Endothelial cell of umbilical vein (primary cell): ENCODE data around the gene ZNF385B. TPM values are rescaled to one million over a fixed set of nuclear protein-coding genes. Genes with fewer than 3 reads are reported as not detected.

Experiments used
- BruUV-seq: library from RNA; stranded (reverse); fragments of 400-500 nt; replicated peaks from 2 replicates; lab custom pipeline; 2021; lab: Mats Ljungman, UMichigan
- CTCF ChIA-PET: fragments of 300-600, 350-600 bp; sonication (Branson Sonifier 250); formaldehyde crosslinking; loops from one replicate; lab custom pipeline; 2021; ENCODE audit warnings: antibody characterized with exemption, inconsistent platforms; lab: Charles Lee
- POLR2A ChIA-PET: fragments of 300-600, 350-600 bp; sonication (Branson Sonifier 250); formaldehyde crosslinking; loops from one replicate; lab custom pipeline; 2021; ENCODE audit warnings: antibody characterized with exemption, inconsistent platforms; lab: Charles Lee
- DNase-seq: peaks from one replicate; pipeline ENCODE4 v3.0.0-alpha.2; 2011; ENCODE audit warnings: low read depth, low spot score
- FAIRE-seq: peaks from 2 replicates; lab custom pipeline; 2011; peaks lifted over from hg19 to GRCh38; lab: Jason Lieb, UNC
- H2AFZ ChIP-seq: 2 replicates; pipeline ENCODE4 v1.6.0; 2012; ENCODE audit warnings: low read depth, low read length, control low read depth, inconsistent platforms
- H3K27ac ChIP-seq: 2 replicates; pipeline ENCODE4 v1.5.1; 2011; ENCODE audit warnings: low read depth, mild to moderate bottlenecking, control low read depth, low read length, moderate library complexity; ENCODE audit not compliant: insufficient read depth
- H3K27me3 ChIP-seq, 2 experiments: 2 replicates each; pipeline versions ENCODE4 v1.6.0 to v1.6.1; 2011; ENCODE audit warnings: low read length in 2 of 2, mixed read lengths in 1 of 2; ENCODE audit not compliant: control insufficient read depth in 2 of 2, insufficient read depth in 2 of 2
- H3K36me3 ChIP-seq, 2 experiments: 2 replicates in 1 of 2; 3 replicates in 1 of 2; pipeline ENCODE4 v1.5.1; 2011; ENCODE audit warnings: low read length in 2 of 2, mild to moderate bottlenecking in 1 of 2, moderate library complexity in 1 of 2; ENCODE audit not compliant: control insufficient read depth in 2 of 2, insufficient read depth in 2 of 2; ENCODE audit errors: extremely low read depth in 1 of 2
- H3K4me1 ChIP-seq: 3 replicates; pipeline ENCODE4 v1.5.1; 2011; ENCODE audit warnings: mild to moderate bottlenecking, low read length; ENCODE audit not compliant: control insufficient read depth, insufficient read depth; ENCODE audit errors: extremely low read depth
- H3K4me2 ChIP-seq: 2 replicates; pipeline ENCODE4 v1.6.1; 2011; ENCODE audit warnings: low read length, control low read depth, mixed read lengths; ENCODE audit not compliant: insufficient read depth
- H3K4me3 ChIP-seq, 3 experiments: fragments of 200-600 bp in 1 of 3; sonication (generic), shearing (Covaris generic) in 1 of 3; replicated peaks in 1 of 3; 2 replicates each; pipeline ENCODE4 v1.5.1; 2011 to 2016; ENCODE audit warnings: control low read depth in 3 of 3, low read length in 3 of 3, mild to moderate bottlenecking in 2 of 3, inconsistent platforms in 1 of 3, low read depth in 1 of 3, moderate library complexity in 1 of 3; ENCODE audit not compliant: insufficient read depth in 1 of 3
- H3K79me2 ChIP-seq: 2 replicates; pipeline ENCODE4 v1.6.0; 2012; ENCODE audit warnings: low read length, inconsistent platforms; ENCODE audit not compliant: control insufficient read depth, insufficient read depth
- H3K9ac ChIP-seq: replicated peaks from 2 replicates; pipeline ENCODE3; 2011; ENCODE audit warnings: low read length, control low read depth; ENCODE audit not compliant: insufficient read depth; ENCODE audit errors: extremely low read depth
- H3K9me1 ChIP-seq: replicated peaks from 3 replicates; pipeline ENCODE4 v1.6.0; 2011; ENCODE audit warnings: mild to moderate bottlenecking, low read length; ENCODE audit not compliant: control insufficient read depth, insufficient read depth; ENCODE audit errors: extremely low read depth
- H3K9me3 ChIP-seq: replicated peaks from 2 replicates; pipeline ENCODE4 v1.5.1; 2012; ENCODE audit warnings: low read length, inconsistent platforms; ENCODE audit not compliant: control insufficient read depth, insufficient read depth
- H4K20me1 ChIP-seq: replicated peaks from 2 replicates; pipeline ENCODE3; 2011; ENCODE audit warnings: mild to moderate bottlenecking, low read length; ENCODE audit not compliant: control insufficient read depth, insufficient read depth; ENCODE audit errors: extremely low read depth
- FOS ChIP-seq: IDR thresholded peaks from 2 replicates; pipeline ENCODE4 v1.6.1; 2011; ENCODE audit warnings: mild to moderate bottlenecking, low read length, moderate library complexity, borderline replicate concordance; ENCODE audit not compliant: insufficient read depth
- GATA2 ChIP-seq: IDR thresholded peaks from 2 replicates; pipeline ENCODE4 v1.7.0; 2011; ENCODE audit warnings: low read depth, mild to moderate bottlenecking, moderate library complexity, mixed read lengths, low read length; ENCODE audit not compliant: insufficient read length, insufficient read depth
- JUN ChIP-seq: IDR thresholded peaks from 2 replicates; pipeline ENCODE4 v1.6.1; 2011; ENCODE audit warnings: borderline replicate concordance, low read depth; ENCODE audit not compliant: insufficient read length, insufficient read depth
- POLR2A ChIP-seq: IDR thresholded peaks from 2 replicates; pipeline ENCODE4 v1.6.1; 2012; ENCODE audit warnings: low read depth, mild to moderate bottlenecking, control low read depth, low read length
- dilution Hi-C: fragments of 300-500 bp; cut with MboI; formaldehyde crosslinking; loops from one replicate; pipeline ENCODE4 v1.15.0; 2019; ENCODE audit warnings: low sequenced_read_pairs; ENCODE audit not compliant: extremely low pct_ligation_motif_present
- intact Hi-C: fragments of 100-400 bp; cut with micrococcal nuclease; formaldehyde crosslinking; loops from one replicate; pipeline ENCODE4 v1.10.0; 2022
- polyA plus RNA-seq, 4 experiments: library from polyadenylated mRNA; depleted of rRNA in 3 of 4; stranded (reverse) in 3 of 4; unstranded in 1 of 4; fragments of >200 nt; gene quantifications; 2 replicates each; pipeline versions ENCODE4 v1.2.1 to v1.2.3, GENCODE V29; 2011 to 2012; ENCODE audit warnings: missing spikeins in 1 of 4
- total RNA-seq: library from RNA; stranded (reverse); gene quantifications from 2 replicates; pipeline ENCODE4 v1.2.3, GENCODE V29; 2021
- TF ChIP-seq, protein P1 (sequence below): IDR thresholded peaks from 2 replicates; pipeline ENCODE4 v1.6.1; 2011; ENCODE audit not compliant: insufficient read depth, insufficient read length

The ZNF385B gene
- total and polyA plus RNA-seq, 2 donors (not counting 3 experiments of a cell fraction or from before 2014, with no cell fraction given) = not detected

DNA sequence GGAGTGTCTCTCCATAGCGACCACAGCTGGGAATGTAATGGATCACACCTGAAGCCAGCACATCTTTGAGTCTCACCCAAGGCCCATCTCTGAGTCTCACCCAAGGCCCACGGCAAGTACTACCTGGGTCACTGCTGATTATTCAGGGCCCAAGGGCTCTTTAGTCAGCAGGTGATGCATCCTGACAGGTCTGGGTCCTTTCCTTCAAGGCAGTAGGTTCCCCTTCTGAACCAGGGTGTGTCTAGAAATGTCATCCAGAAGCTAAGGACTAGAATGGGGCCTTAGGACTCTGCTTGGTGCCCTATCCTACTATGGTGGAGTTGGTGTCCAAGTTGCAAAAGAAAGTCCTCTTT lies 248.1 kb downstream of the ZNF385B start:
- Histone ChIP-seq H3K9ac (no peak overlapping the region), H3K4me1 (no peaks in the 10 kb centered on the region), H3K27ac (no peak overlapping the region), H3K9me3 (no peaks in the 10 kb centered on the region), H3K36me3 (no peaks in the 10 kb centered on the region), H3K27me3 (no peaks in the 10 kb centered on the region), H3K9me1 (no peaks in the 10 kb centered on the region), H3K4me3 (no peak overlapping the region), H3K79me2 (no peaks in the 10 kb centered on the region), H4K20me1 (no peaks in the 10 kb centered on the region), H3K4me2 (no peak overlapping the region), H2AFZ (no peak overlapping the region)
- ChIA-PET POLR2A (no interaction called here), CTCF (interaction anchor here (1.3 kb wide), 1 partner anchor 202 kb away, joined by 4 read pairs; no protein-coding TSS in a partner anchor)
- FAIRE-seq = no peak
- DNase-seq = no peak
- no TSS peak for BruUV-seq
- dilution Hi-C loops (no loop called here), intact Hi-C loops (no loop called here)
- no peak for TF ChIP-seq FOS
- no peak for TF ChIP-seq POLR2A
- TF ChIP-seq, protein P1, sequence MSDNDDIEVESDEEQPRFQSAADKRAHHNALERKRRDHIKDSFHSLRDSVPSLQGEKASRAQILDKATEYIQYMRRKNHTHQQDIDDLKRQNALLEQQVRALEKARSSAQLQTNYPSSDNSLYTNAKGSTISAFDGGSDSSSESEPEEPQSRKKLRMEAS = no peak

DNA sequence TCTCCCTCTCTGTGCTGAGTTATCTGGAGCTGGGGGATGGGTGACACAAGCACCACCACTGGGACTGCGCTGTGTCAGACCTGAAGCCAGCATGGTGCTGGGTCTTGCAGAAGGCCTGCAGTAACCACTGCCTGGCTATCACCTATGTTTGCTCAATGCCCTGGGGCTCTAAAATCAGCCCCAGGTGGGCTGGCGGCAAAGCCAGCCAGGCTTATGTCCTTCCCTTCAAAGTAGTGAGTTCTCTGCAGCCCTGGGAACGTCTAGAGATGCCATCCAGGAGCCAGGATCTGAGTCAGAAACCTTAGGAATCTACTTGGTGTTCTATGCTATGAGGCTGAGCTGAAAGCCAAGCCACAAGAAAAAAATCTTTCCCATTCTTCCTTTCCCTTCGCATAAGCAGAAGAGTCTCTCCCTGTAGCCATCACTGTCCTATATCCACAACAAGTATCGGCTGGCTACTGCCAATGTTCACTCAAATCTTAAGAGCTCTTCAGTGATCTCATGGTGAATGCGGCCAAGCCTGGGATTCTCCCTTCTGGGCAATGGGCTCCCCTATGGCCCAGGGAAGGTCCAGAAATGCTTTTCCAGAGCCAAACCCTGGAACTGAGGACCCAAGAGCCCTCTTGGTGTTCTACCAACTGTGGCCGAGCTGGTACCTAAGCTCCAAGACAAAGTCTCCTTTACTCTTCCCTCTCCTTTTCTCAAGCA lies 248.7 kb downstream of the ZNF385B start:
- CTCF ChIA-PET = no interaction called here

More for the DNA sequence above, 248.7 kb downstream of the ZNF385B start:
- intact Hi-C loops (no loop called here), dilution Hi-C loops (no loop called here)
- no peaks in the 10 kb centered on the region for H3K27me3 ChIP-seq
- POLR2A ChIA-PET = no interaction called here
- no peak overlapping the region for H3K27ac ChIP-seq
- no peak overlapping the region for H3K4me2 ChIP-seq
- H3K79me2 ChIP-seq = no peaks in the 10 kb centered on the region
- no peaks in the 10 kb centered on the region for H3K4me1 ChIP-seq
- no peak for DNase-seq
- H3K4me3 ChIP-seq = no peak overlapping the region
- H3K9me1 ChIP-seq = no peaks in the 10 kb centered on the region
- no peak for TF ChIP-seq GATA2
- TF ChIP-seq JUN = no peak
- no peak overlapping the region for H2AFZ ChIP-seq
- no peak overlapping the region for H3K9ac ChIP-seq
- H3K9me3 ChIP-seq = no peaks in the 10 kb centered on the region
- FAIRE-seq = no peak
- no peaks in the 10 kb centered on the region for H4K20me1 ChIP-seq
- no peaks in the 10 kb centered on the region for H3K36me3 ChIP-seq
- no TSS peak for BruUV-seq
